ENCODE data around the gene PRICKLE2. TPM values are rescaled to one million over a fixed set of nuclear protein-coding genes. Genes with fewer than 3 reads are reported as not detected.

Gene PRICKLE2
- total RNA-seq, 1 donor from 2014 or later, result 34.0 TPM

- ATAC-seq (no peak), DNase-seq (ENCODE audit: low spot score) (no peak)
- intact Hi-C loops (cut with DNase I), result no loop called here
Measured at GRCh38 chr3:64255741-64256340, 30.6 kb upstream of the PRICKLE2 start.

GRCh38 chr3:64254443-64254842 lies 29.2 kb upstream of the PRICKLE2 start:
- DNase-seq (ENCODE audit: low spot score), result no peak
- ATAC-seq, result no peak
- intact Hi-C loops (cut with DNase I), result no loop called here

- ATAC-seq (no peak), DNase-seq (ENCODE audit: low spot score) (no peak)
- intact Hi-C loops (cut with DNase I), result no loop called here
Measured at GRCh38 chr3:64253689-64254088, 28.4 kb upstream of the PRICKLE2 start.

- ATAC-seq, result no peak
- intact Hi-C loops (cut with DNase I), result no loop called here
- DNase-seq (ENCODE audit: low spot score), result no peak
Measured at GRCh38 chr3:64251019-64251418, 25.8 kb upstream of the PRICKLE2 start.

GRCh38 chr3:64247991-64248646 lies 22.9 kb upstream of the PRICKLE2 start:
- no peak for ATAC-seq
- intact Hi-C loops (cut with DNase I), result no loop called here
- DNase-seq (ENCODE audit: low spot score), result no peak

- intact Hi-C loops (cut with DNase I), result no loop called here
- no peak for ATAC-seq
- DNase-seq (ENCODE audit: low spot score), result no peak
Measured at GRCh38 chr3:64244011-64244942, 19.0 kb upstream of the PRICKLE2 start.

GRCh38 chr3:64242435-64242834 lies 17.2 kb upstream of the PRICKLE2 start:
- intact Hi-C loops (cut with DNase I), result no loop called here
- ATAC-seq (no peak), DNase-seq (ENCODE audit: low spot score) (no peak)

- ATAC-seq, result no peak
- intact Hi-C loops (cut with DNase I), result no loop called here
- DNase-seq (ENCODE audit: low spot score), result no peak
Measured at GRCh38 chr3:64240959-64241358, 15.7 kb upstream of the PRICKLE2 start.

- no peak for DNase-seq (ENCODE audit: low spot score)
- no peak for ATAC-seq
- intact Hi-C loops (cut with DNase I), result no loop called here
Measured at GRCh38 chr3:64240396-64240795, 15.1 kb upstream of the PRICKLE2 start.

GRCh38 chr3:64239841-64240240 lies 14.6 kb upstream of the PRICKLE2 start:
- intact Hi-C loops (cut with DNase I), result no loop called here
- ATAC-seq (no peak), DNase-seq (ENCODE audit: low spot score) (no peak)

- peak; percentile 60 for DNase-seq (ENCODE audit: low spot score)
- peak; percentile 91 for ATAC-seq
- intact Hi-C loops (cut with DNase I), result no loop called here
Measured at GRCh38 chr3:64238971-64239667, 13.9 kb upstream of the PRICKLE2 start.

- DNase-seq (ENCODE audit: low spot score), result no peak
- intact Hi-C loops (cut with DNase I), result no loop called here
- no peak for ATAC-seq
Measured at GRCh38 chr3:64237083-64237482, 11.8 kb upstream of the PRICKLE2 start.

- intact Hi-C loops (cut with DNase I), result no loop called here
- ATAC-seq (no peak), DNase-seq (ENCODE audit: low spot score) (no peak)
Measured at GRCh38 chr3:64235605-64236004, 10.3 kb upstream of the PRICKLE2 start.

- no peak for DNase-seq (ENCODE audit: low spot score)
- no peak for ATAC-seq
- intact Hi-C loops (cut with DNase I), result no loop called here
Measured at GRCh38 chr3:64234571-64234970, 9.3 kb upstream of the PRICKLE2 start.

- no peak for DNase-seq (ENCODE audit: low spot score)
- intact Hi-C loops (cut with DNase I), result no loop called here
- no peak for ATAC-seq
Measured at GRCh38 chr3:64232821-64233220, 7.6 kb upstream of the PRICKLE2 start.

GRCh38 chr3:64229903-64230302 lies 4.6 kb upstream of the PRICKLE2 start:
- intact Hi-C loops (cut with DNase I), result no loop called here
- DNase-seq (ENCODE audit: low spot score) (no peak), ATAC-seq (no peak)

- intact Hi-C loops (cut with DNase I), result no loop called here
- DNase-seq (ENCODE audit: low spot score) (no peak), ATAC-seq (no peak)
Measured at GRCh38 chr3:64228110-64228509, 2.8 kb upstream of the PRICKLE2 start.

GRCh38 chr3:64226730-64227129 lies 1.5 kb upstream of the PRICKLE2 start:
- DNase-seq (ENCODE audit: low spot score) (no peak), ATAC-seq (no peak)
- intact Hi-C loops (cut with DNase I), result no loop called here

GRCh38 chr3:64225695-64226499 lies 631 bp upstream of the PRICKLE2 start:
- intact Hi-C loops (cut with DNase I), result no loop called here
- ATAC-seq (no peak), DNase-seq (ENCODE audit: low spot score) (no peak)
